C4-2B (cell line): ENCODE data around the gene SMTNL2.
"Not testable (repeated sequence)": the region's sequence is repeated elsewhere in the genome, so short reads cannot be mapped to it uniquely, and the experiment has no call there.

Experiments used
- H3K27ac ChIP-seq: fragments of 450-650 bp; 2 replicates; pipeline ENCODE4 v1.5.1; 2017
- ZFX ChIP-seq: fragments of 450-650 bp; IDR thresholded peaks from 2 replicates; pipeline ENCODE4 v1.6.1; 2017
- TF ChIP-seq, protein P1 (sequence below): fragments of 450-650 bp; conservative IDR thresholded peaks from 2 replicates; pipeline ENCODE4 v1.5.1; 2017; ENCODE audit warnings: mild to moderate bottlenecking

SMTNL2 gene

DNA sequence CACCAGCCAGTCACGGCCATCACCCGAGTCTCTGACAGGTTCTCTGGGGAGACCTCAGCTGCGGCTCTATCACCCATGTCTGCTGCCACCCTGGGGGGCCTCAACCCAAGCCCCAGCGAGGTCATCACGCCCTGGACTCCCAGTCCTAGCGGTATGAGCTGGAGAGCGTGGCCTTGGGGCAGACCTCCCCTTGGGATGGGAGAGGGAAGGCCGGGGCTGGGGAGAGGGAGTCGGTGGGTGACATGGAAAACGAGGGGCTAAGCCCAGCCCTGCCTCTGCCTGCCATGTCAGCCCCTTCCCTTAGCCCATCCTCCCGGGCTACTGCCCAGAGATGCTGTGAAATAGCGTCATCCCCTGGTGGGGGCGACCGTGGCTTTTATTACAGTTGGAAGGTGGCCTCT, 8.7 kb downstream of the SMTNL2 start:
- TF ChIP-seq, protein P1, sequence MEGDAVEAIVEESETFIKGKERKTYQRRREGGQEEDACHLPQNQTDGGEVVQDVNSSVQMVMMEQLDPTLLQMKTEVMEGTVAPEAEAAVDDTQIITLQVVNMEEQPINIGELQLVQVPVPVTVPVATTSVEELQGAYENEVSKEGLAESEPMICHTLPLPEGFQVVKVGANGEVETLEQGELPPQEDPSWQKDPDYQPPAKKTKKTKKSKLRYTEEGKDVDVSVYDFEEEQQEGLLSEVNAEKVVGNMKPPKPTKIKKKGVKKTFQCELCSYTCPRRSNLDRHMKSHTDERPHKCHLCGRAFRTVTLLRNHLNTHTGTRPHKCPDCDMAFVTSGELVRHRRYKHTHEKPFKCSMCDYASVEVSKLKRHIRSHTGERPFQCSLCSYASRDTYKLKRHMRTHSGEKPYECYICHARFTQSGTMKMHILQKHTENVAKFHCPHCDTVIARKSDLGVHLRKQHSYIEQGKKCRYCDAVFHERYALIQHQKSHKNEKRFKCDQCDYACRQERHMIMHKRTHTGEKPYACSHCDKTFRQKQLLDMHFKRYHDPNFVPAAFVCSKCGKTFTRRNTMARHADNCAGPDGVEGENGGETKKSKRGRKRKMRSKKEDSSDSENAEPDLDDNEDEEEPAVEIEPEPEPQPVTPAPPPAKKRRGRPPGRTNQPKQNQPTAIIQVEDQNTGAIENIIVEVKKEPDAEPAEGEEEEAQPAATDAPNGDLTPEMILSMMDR, result no peak
- TF ChIP-seq ZFX, result no peak
- H3K27ac ChIP-seq, result no peak overlapping the region

DNA sequence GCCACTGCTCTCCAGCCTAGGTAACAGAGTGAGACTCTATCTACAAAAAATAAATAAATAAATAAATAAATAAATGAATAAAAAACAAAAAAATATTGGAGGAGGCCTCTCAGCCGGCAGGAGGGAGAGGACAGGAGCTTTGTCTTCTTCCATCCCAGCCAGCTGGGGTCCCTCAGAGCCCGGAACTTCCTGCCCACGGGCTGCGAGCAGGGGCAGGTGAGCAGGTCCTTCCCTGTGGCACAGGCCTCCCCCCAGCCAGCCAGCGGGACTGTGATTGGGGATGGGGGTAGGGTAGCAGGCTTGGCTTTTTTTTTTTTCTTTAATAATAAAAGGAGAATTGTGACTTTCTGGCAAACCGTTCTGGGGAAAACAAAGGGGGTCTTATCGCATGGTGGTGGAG, 10.1 kb downstream of the SMTNL2 start:
- H3K27ac ChIP-seq, result no peak overlapping the region
- TF ChIP-seq ZFX, result no peak
- TF ChIP-seq, protein P1, result no peak

GRCh38 chr17:4594931-4595684, 10.8 kb downstream of the SMTNL2 start:
- TF ChIP-seq ZFX, result no peak
- TF ChIP-seq, protein P1, result no peak

DNA sequence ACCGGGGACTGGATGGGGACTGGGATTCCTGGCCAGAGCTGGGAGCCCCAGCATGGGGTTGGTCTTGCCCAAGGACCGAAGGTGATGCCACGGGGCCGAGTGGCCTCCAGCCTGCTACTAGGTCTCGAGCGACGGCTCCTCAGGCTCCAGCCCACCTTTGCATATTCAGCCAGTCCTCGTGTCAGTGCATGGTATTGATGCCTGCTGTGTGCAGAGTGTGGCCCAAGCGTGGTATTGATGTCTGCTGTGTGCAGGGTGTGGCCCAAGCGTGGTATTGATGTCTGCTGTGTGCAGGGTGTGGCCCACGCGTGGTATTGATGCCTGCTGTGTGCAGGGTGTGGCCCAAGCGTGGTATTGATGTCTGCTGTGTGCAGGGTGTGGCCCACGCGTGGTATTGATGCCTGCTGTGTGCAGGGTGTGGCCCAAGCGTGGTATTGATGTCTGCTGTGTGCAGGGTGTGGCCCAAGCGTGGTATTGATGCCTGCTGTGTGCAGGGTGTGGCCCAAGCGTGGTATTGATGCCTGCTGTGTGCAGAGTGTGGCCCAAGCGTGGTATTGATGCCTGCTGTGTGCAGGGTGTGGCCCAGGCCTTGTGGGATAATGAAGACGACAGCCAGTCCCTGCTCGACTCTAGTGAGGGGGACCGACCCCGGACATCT, 11.5 kb downstream of the SMTNL2 start:
- not testable (repeated sequence) for H3K27ac ChIP-seq

More at GRCh38 chr17:4594931-4595684, 10.8 kb downstream of the SMTNL2 start:
- no peak overlapping the region for H3K27ac ChIP-seq

DNA sequence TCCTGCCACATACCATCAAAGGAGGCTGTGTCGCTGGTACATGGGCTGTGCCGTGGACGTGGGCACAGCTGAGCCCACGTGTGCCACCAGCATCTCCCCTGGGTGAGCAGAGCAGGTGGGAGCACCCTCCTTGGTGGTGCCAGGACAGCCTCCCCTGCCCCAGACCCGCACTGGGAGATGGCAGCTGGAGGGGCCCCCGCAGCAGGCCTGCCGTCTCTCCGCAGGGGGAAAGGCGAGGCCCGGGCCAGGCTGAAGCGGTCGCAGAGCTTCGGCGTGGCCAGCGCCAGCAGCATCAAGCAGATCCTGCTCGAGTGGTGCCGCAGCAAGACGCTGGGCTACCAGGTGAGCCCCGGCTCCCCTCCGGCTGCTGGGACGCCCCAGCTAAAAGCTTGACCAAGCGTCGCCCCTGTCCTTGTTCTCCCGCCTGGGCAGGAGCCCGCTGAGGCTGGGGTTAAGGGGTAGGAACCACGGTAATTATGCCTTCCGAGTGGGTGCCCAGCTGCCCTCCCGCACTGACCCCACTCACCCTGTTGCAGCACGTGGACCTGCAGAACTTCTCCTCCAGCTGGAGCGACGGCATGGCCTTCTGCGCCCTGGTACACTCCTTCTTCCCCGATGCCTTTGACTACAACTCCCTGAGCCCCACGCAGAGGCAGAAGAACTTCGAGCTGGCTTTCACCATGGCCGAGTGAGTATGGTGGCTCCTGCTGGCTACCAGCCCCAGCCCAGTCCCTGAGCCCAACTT, 12.5 kb downstream of the SMTNL2 start:
- TF ChIP-seq, protein P1, result no peak
- no peak for TF ChIP-seq ZFX

GRCh38 chr17:4597975-4598374, 13.6 kb downstream of the SMTNL2 start:
- no peak overlapping the region for H3K27ac ChIP-seq
- no peak for TF ChIP-seq ZFX
- TF ChIP-seq, protein P1, result no peak

More for the DNA sequence above, 12.5 kb downstream of the SMTNL2 start:
- H3K27ac ChIP-seq, result no peak overlapping the region

DNA sequence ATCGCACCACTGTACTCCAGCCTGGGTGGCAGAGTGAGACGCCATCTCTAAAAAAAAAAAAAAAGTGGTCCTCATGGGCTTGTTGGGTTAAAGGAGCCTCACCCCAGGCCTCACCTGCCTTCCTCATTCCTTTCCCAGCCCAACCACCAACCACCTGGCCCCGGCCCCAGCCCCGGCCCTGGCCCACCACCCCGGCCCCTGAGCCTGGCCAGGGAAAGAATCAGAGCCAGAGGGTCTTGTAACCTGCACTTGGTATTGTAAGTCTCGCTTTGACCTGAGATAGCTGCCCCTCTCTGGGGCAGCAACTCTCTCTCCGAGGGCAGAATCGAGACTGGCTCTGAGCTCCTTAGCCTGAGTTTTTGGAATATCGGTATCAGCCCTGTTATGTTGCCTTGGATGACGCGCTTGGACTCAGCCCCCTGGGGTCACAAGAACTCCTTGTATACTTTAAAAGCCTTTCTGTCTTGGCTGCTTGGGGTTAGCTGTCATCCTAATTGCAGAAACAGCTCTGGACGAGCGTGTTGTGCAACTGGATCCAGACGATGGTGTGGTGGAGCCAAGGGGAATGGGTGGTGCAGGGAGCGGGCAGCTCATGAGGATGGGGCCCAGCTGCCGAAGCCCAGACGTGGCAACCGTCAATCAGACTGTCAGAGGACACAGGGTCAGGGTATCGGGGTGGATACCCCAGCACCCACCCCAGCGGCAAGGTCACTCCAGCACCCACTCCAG, 14.6 kb downstream of the SMTNL2 start:
- H3K27ac ChIP-seq, result no peak overlapping the region
- no peak for TF ChIP-seq ZFX
- TF ChIP-seq, protein P1, result no peak
